OCI-LY1 (cell line): ENCODE measurements around the gene BPTF.

Source experiments
- H2AFZ ChIP-seq: fragments of 200-600 bp; sonication (generic), shearing (Covaris generic); 2 replicates; pipeline ENCODE4 v1.6.0; 2014; ENCODE audit warnings: antibody characterized with exemption, mild to moderate bottlenecking, low read length
- H3F3A ChIP-seq: fragments of 200-600 bp; sonication (generic), shearing (Covaris generic); 2 replicates; pipeline ENCODE4 v1.6.0; 2014; ENCODE audit warnings: mild to moderate bottlenecking, antibody characterized with exemption, low read length, moderate library complexity; ENCODE audit not compliant: insufficient read depth
- H3K27ac ChIP-seq: fragments of 200-600 bp; sonication (generic); 2 replicates; pipeline ENCODE4 v1.5.1; 2014; ENCODE audit warnings: low read length, mixed run types, mild to moderate bottlenecking, low read depth; ENCODE audit not compliant: poor library complexity, severe bottlenecking
- H3K27me3 ChIP-seq: fragments of 200-600 bp; sonication (generic); 2 replicates; pipeline ENCODE4 v1.6.0; 2014; ENCODE audit warnings: antibody characterized with exemption, mild to moderate bottlenecking, low read length, moderate library complexity; ENCODE audit not compliant: insufficient read depth
- H3K36me3 ChIP-seq: fragments of 200-600 bp; sonication (generic); 2 replicates; pipeline ENCODE4 v1.6.1; 2014; ENCODE audit warnings: mild to moderate bottlenecking, antibody characterized with exemption, low read length, moderate library complexity, mixed read lengths; ENCODE audit not compliant: insufficient read depth
- H3K4me1 ChIP-seq: fragments of 200-600 bp; sonication (generic); 2 replicates; pipeline ENCODE4 v1.5.1; 2014; ENCODE audit warnings: mild to moderate bottlenecking, low read length, moderate library complexity; ENCODE audit not compliant: insufficient read depth, severe bottlenecking
- H3K4me2 ChIP-seq: fragments of 200-600 bp; sonication (generic), shearing (Covaris generic); 2 replicates; pipeline ENCODE4 v1.6.1; 2014; ENCODE audit warnings: low read length
- H3K4me3 ChIP-seq: fragments of 200-600 bp; sonication (generic); 2 replicates; pipeline ENCODE4 v1.5.1; 2014; ENCODE audit warnings: low read length, low read depth, mild to moderate bottlenecking, mixed read lengths; ENCODE audit not compliant: poor library complexity, severe bottlenecking
- H3K79me2 ChIP-seq: fragments of 200-600 bp; shearing (Covaris generic); 2 replicates; pipeline ENCODE4 v1.6.1; 2016; ENCODE audit warnings: mixed run types, low read length, mixed read lengths; ENCODE audit not compliant: insufficient read depth
- H3K9ac ChIP-seq: fragments of 200-600 bp; sonication (generic), shearing (Covaris generic); 2 replicates; pipeline ENCODE4 v1.6.1; 2014; ENCODE audit warnings: mild to moderate bottlenecking, low read length, mixed read lengths
- H3K9me2 ChIP-seq: fragments of 200-600 bp; sonication (generic), shearing (Covaris generic); 2 replicates; pipeline ENCODE4 v1.6.1; 2014; ENCODE audit warnings: low read depth, mild to moderate bottlenecking, low read length, mixed read lengths
- H3K9me3 ChIP-seq: fragments of 200-600 bp; shearing (Covaris generic); 2 replicates; pipeline ENCODE4 v1.6.1; 2014; ENCODE audit warnings: low read length, mixed read lengths
- H4K20me1 ChIP-seq: fragments of 200-600 bp; sonication (generic), shearing (Covaris generic); 2 replicates; pipeline ENCODE4 v1.6.0; 2016; ENCODE audit warnings: mild to moderate bottlenecking, low read length; ENCODE audit not compliant: insufficient read depth
- CTCF ChIP-seq: fragments of 200-600 bp; sonication (generic), shearing (Covaris generic); IDR thresholded peaks from 2 replicates; pipeline ENCODE4 v1.5.1; 2017; ENCODE audit warnings: mild to moderate bottlenecking, antibody characterized with exemption, low read length, moderate library complexity, mixed read lengths

BPTF gene

GRCh38 chr17:68029512-68030215, 204.4 kb downstream of the BPTF start:
- no peaks in the 10 kb centered on the region for H3K36me3 ChIP-seq
- H4K20me1 ChIP-seq, result no peaks in the 10 kb centered on the region
- no peaks in the 10 kb centered on the region for H3F3A ChIP-seq
- H3K4me3 ChIP-seq, result no peak overlapping the region
- H3K27ac ChIP-seq, result no peak overlapping the region
- H3K27me3 ChIP-seq, result no peaks in the 10 kb centered on the region
- H3K9ac ChIP-seq, result no peak overlapping the region
- no peaks in the 10 kb centered on the region for H3K79me2 ChIP-seq
- H2AFZ ChIP-seq, result no peak overlapping the region
- no peaks in the 10 kb centered on the region for H3K9me3 ChIP-seq
- H3K4me1 ChIP-seq, result peaks cover 7% of the 10 kb centered on the region
- no peak overlapping the region for H3K4me2 ChIP-seq
- H3K9me2 ChIP-seq, result no peaks in the 10 kb centered on the region
- no peak for TF ChIP-seq CTCF
